Mucosa of rectum (tissue), 2 donors: Measurements from ENCODE around the gene N4BP2.
"Not testable (repeated sequence)": the region's sequence is repeated elsewhere in the genome, so short reads cannot be mapped to it uniquely, and the experiment has no call there.

Experiments used
- H3K27ac ChIP-seq, 2 donors: one replicate each; pipeline ENCODE4 v1.7.0; 2013; ENCODE audit warnings: inconsistent platforms in 2 of 2, low read depth in 2 of 2, low read length in 2 of 2
- H3K27me3 ChIP-seq, 2 donors: one replicate each; pipeline ENCODE4 v1.7.0; 2013; ENCODE audit warnings: low read length in 2 of 2; ENCODE audit not compliant: control insufficient read depth in 2 of 2, insufficient read depth in 2 of 2
- H3K36me3 ChIP-seq, 2 donors: one replicate each; pipeline ENCODE4 v1.7.0; 2013; ENCODE audit warnings: low read length in 2 of 2; ENCODE audit not compliant: control insufficient read depth in 2 of 2, insufficient read depth in 2 of 2
- H3K4me1 ChIP-seq, 2 donors: one replicate each; pipeline ENCODE4 v1.7.0; 2013; ENCODE audit warnings: low read length in 2 of 2, mild to moderate bottlenecking in 1 of 2; ENCODE audit not compliant: control insufficient read depth in 2 of 2, insufficient read depth in 2 of 2
- H3K4me3 ChIP-seq, 2 donors: one replicate each; pipeline ENCODE4 v1.7.0; 2013; ENCODE audit warnings: low read length in 2 of 2
- H3K9ac ChIP-seq, 2 donors: one replicate each; pipeline ENCODE4 v1.7.0; 2013; ENCODE audit warnings: low read length in 2 of 2, low read depth in 1 of 2, mild to moderate bottlenecking in 1 of 2
- H3K9me3 ChIP-seq, 2 donors: one replicate each; pipeline ENCODE4 v1.7.0; 2013; ENCODE audit warnings: low read length in 2 of 2; ENCODE audit not compliant: control insufficient read depth in 2 of 2
- donor health status: healthy.
- donor health status: Normal muscosa, but diverticular disease.

The N4BP2 gene

DNA sequence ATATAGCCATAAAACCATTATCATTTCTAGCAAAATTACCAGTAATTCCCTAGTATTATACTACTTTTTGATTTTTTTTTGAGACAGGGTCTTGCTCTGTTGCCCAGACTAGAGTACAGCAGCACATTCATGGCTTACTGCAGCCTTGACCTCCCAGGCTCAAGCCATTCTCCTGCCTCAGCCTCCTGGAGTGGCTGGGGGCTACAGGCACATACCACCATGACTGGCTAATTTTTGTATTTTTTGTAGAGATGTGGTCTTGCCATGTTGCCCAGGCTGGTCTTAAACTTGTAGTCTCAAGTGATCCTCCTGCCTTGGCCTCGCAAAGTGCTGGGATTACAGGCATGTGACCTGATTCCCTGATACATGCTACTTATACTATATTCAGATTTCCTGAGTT lies 13.7 kb downstream of the N4BP2 start:
- H3K4me1 ChIP-seq, result no peaks in the 10 kb centered on the region
- H3K9ac ChIP-seq, result no peak overlapping the region
- no peak overlapping the region for H3K27ac ChIP-seq
- no peak overlapping the region for H3K4me3 ChIP-seq
- no peaks in the 10 kb centered on the region for H3K27me3 ChIP-seq
- H3K36me3 ChIP-seq, result peaks cover 0 to 4% of the 10 kb centered on the region in 2 donors
- no peaks in the 10 kb centered on the region for H3K9me3 ChIP-seq

DNA sequence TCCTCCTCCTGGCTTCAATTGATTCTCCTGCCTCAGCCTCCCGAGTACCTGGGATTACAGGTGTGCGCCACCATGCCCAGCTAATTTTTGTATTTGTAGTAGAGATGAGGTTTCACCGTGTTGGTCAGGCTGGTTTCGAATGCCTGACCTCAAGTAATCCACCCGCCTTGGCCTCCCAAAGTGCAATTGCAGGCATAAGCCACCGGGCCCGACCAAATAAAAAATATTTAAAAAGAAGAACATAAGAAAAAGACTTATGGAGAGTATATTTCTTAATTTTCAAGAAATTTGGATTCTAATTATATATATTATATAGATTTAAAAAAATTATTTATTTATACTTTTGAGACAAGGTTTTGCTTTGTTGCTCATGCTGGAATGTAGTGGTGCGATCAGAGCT lies 29.8 kb downstream of the N4BP2 start:
- H3K36me3 ChIP-seq, result no peaks in the 10 kb centered on the region
- no peaks in the 10 kb centered on the region for H3K4me1 ChIP-seq
- no peak overlapping the region for H3K27ac ChIP-seq
- no peaks in the 10 kb centered on the region for H3K27me3 ChIP-seq
- H3K9me3 ChIP-seq, result no peaks in the 10 kb centered on the region
- H3K4me3 ChIP-seq, result no peak overlapping the region
- H3K9ac ChIP-seq, result no peak overlapping the region

DNA sequence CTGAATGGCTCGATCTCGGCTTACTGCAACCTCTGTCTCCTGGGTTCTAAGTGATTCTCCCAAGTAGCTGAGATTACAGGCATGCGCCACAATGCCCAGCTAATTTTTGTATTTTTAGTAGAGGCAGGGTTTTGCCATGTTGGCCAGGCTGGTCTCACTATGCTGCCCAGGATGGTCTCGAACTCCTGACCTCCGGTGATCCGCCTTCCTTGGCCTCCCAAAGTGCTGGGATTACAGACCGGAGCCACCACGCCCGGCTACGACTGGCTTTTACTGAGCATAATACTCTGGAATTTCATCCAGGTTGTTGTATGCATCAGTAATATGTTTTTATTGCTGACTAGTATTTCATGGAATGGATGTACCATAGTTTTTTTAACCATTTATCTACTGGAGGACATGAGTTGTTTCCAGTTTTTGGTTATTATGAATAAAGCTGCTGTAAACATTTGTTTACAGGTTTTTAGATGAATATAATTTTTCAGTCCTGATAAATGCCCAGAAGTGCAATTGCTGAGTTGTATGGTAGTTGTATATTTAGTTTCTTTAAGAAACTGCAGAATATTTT lies 31.2 kb downstream of the N4BP2 start:
- no peak overlapping the region for H3K4me3 ChIP-seq
- no peak overlapping the region for H3K27ac ChIP-seq
- no peaks in the 10 kb centered on the region for H3K36me3 ChIP-seq
- no peaks in the 10 kb centered on the region for H3K9me3 ChIP-seq
- no peaks in the 10 kb centered on the region for H3K4me1 ChIP-seq
- no peak overlapping the region for H3K9ac ChIP-seq
- no peaks in the 10 kb centered on the region for H3K27me3 ChIP-seq

DNA sequence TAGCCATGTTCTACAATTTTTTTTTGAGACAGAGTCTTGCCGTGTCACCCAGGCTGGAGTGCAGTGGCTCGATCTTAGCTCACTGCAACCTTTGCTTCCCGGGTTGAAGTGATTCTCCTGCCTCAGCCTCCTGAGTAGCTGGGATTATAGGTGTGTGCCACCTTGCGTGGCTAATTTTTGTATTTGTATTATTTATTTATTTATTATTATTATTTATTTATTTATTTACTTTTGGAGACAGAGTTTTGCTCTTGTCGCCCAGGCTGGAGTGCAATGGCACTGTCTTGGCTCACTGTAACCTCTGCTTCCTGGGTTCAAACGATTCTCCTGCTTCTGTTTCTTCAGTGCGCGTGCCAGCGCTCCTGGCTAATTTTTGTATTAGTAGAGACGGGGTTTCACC lies 36.8 kb downstream of the N4BP2 start:
- H3K4me3 ChIP-seq, H3K4me1 ChIP-seq, H3K9me3 ChIP-seq, H3K36me3 ChIP-seq, H3K27me3 ChIP-seq, H3K27ac ChIP-seq, H3K9ac ChIP-seq: not testable (repeated sequence)

DNA sequence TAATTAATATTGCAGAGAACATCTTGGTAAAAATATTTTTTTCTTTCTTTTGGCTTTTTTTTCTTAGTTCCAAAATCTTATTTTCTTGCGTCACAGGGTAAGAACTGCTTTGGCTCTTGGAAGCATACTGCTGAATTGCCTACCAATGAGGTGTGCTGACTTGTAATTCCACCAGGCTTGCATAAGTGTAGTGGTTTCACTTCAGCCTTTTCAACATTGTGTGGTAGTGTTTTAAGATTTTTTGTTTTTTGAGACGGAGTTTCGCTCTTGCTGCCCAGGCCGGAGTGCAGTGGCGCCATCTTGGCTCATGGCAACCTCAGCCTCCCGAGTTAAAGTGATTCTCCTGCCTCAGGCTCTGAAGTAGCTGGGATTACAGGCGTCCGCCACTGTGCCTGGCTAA lies 42.4 kb downstream of the N4BP2 start:
- Histone ChIP-seq H3K4me3 (no peak overlapping the region), H3K27ac (no peak overlapping the region)

DNA sequence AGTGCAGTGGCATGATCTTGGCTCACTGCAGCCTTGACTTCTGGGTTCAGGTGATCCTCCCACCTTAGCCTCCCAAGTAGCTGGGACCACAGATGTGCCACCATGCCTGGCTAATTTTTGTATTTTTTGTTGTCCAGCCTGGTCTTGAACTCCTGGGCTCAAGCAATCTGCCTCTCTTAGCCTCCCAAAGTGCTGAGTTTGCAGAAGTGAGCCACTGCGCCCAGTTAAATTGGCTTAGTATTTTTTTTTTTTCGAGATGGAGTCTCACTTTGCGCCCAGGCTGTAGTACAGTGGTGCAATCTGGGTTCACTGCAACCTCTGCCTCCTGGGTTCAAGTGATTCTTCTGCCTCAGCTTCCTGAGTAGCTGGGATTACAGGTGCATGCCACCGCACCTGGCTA lies 50.5 kb downstream of the N4BP2 start:
- not testable (repeated sequence) for H3K4me3 ChIP-seq, H3K36me3 ChIP-seq, H3K27ac ChIP-seq, H3K4me1 ChIP-seq, H3K9me3 ChIP-seq, H3K27me3 ChIP-seq, H3K9ac ChIP-seq

More for the DNA sequence above, 42.4 kb downstream of the N4BP2 start:
- H3K4me1 ChIP-seq, result no peaks in the 10 kb centered on the region
- H3K27me3 ChIP-seq, result no peaks in the 10 kb centered on the region
- H3K9ac ChIP-seq, result no peak overlapping the region
- H3K9me3 ChIP-seq, result no peaks in the 10 kb centered on the region
- peaks cover 0 to 2% of the 10 kb centered on the region in 2 donors for H3K36me3 ChIP-seq

DNA sequence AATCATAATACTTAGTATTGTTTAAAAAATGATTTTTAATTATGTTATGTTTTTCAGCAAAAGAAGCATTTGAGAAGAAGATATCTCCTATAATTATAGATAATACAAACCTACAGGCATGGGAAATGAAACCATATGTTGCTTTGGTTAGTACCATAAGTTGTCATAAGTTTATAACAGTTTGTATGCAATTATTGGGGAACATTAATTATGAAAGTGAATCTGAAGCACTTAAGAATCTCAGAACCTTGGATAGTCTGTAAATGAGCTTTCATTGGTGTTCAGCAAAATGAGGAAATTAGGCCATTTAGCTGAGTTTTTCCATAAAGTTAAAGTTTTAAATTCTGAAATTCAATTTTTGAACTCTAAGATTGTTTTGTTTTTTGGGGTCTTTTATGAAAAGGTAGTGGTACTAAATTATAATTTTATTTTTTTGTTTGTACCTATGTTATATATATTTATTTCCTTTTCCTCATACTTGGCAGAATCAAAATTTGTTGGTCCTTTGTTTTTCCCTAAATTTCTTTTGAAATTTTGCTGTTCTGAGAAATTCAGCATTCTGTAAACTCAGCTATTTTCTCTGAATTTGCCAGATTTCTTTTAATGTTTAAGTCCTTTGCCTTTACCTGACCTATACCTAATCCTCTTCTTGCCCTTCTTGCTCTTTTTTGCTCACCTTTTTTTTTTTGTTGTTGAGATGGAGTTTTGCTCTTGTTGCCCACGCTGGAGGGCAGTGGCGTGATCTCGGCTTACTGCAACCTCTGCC lies 55.6 kb downstream of the N4BP2 start:
- no peaks in the 10 kb centered on the region for H3K27me3 ChIP-seq
- H3K4me1 ChIP-seq, result no peaks in the 10 kb centered on the region
- H3K9me3 ChIP-seq, result no peaks in the 10 kb centered on the region
- H3K9ac ChIP-seq, result no peak overlapping the region
- H3K36me3 ChIP-seq, result peaks cover 0 to 3% of the 10 kb centered on the region in 2 donors
- H3K27ac ChIP-seq, result no peak overlapping the region
- no peak overlapping the region for H3K4me3 ChIP-seq

DNA sequence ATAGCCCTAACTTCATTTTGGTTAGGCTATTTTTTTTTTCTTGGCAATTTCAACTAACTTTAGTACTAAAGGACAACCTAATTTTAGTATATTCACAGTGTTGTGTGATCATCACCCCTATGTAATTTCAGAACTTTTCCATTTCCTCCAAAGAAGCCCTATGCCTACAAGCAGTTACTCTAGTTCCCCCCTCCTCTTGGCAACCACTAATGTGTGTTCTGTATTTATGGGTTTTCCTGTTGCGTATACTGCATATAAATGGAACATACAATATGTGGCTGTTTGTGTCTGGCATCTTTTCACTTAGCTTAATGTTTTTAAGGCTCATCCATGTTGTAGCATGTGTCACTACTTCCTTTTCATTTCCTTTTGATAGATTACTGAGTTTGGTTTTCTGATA lies 57.6 kb downstream of the N4BP2 start:
- no peaks in the 10 kb centered on the region for H3K4me1 ChIP-seq
- H3K27me3 ChIP-seq, result no peaks in the 10 kb centered on the region
- no peak overlapping the region for H3K27ac ChIP-seq
- no peak overlapping the region for H3K4me3 ChIP-seq
- H3K36me3 ChIP-seq, result peaks cover 0 to 3% of the 10 kb centered on the region in 2 donors
- no peak overlapping the region for H3K9ac ChIP-seq
- no peaks in the 10 kb centered on the region for H3K9me3 ChIP-seq

DNA sequence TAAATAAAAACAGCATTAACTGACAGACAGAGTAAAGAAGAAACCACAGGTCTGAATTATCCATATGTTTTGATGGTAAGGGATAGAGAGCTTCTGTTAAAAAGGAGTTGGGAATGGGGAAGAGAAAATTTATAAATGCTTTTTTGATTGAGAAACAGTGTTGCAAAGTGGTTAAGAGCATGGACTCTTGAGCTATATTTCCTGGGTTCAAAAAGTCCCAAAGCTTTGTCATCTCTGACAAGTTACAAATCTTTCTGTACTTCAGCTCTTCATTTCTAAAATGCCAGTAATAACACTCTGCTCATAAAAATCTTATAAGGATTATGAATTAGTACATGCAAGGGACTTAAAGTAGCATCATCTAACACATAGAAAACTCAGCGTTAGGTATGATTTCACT lies 62.2 kb downstream of the N4BP2 start:
- Histone ChIP-seq H3K4me1 (no peaks in the 10 kb centered on the region), H3K4me3 (no peak overlapping the region), H3K9me3 (no peaks in the 10 kb centered on the region), H3K36me3 (no peaks in the 10 kb centered on the region), H3K27me3 (no peaks in the 10 kb centered on the region), H3K9ac (no peak overlapping the region), H3K27ac (no peak overlapping the region)

DNA sequence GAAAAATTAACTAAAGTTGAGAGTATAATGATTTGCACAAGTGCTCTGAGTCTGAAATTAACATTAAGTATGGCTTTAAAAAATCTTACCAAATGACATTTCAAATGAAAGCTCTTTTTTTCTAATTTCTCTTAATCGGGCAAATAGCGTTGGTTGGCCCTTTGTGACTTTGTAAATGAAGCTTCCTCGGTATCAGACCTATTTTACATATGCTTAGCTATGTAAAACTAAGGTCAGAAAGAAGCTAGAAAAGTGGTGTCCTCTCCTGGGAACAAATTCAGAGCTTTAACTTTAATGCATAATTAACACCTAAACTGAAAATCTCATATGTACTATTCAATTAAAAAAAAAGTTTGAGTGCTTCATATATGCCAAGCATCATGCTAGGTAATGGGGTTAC lies 62.7 kb downstream of the N4BP2 start:
- H3K4me3 ChIP-seq, result no peak overlapping the region
- no peaks in the 10 kb centered on the region for H3K9me3 ChIP-seq
- H3K27me3 ChIP-seq, result no peaks in the 10 kb centered on the region
- H3K27ac ChIP-seq, result no peak overlapping the region
- H3K36me3 ChIP-seq, result no peaks in the 10 kb centered on the region
- H3K9ac ChIP-seq, result no peak overlapping the region
- no peaks in the 10 kb centered on the region for H3K4me1 ChIP-seq
